NCI-H2196 (cell line): Measurements from ENCODE around the gene IL10RB.
A peak's percentile ranks its signal among the peaks of the same experiment; 100 is the strongest.

Experiments
- DNase-seq: peaks from one replicate; lab custom pipeline; 2025; ENCODE audit not compliant: unreplicated experiment; lab: John Stamatoyannopoulos, UW

The IL10RB gene

GRCh38 chr21:33325222-33326067 is 59.3 kb downstream of the IL10RB start:
- peak; percentile 50 for DNase-seq

GRCh38 chr21:33327326-33327725 is 61.2 kb downstream of the IL10RB start:
- DNase-seq, result no peak

GRCh38 chr21:33327792-33328433 is 61.7 kb downstream of the IL10RB start:
- DNase-seq, result no peak

DNA sequence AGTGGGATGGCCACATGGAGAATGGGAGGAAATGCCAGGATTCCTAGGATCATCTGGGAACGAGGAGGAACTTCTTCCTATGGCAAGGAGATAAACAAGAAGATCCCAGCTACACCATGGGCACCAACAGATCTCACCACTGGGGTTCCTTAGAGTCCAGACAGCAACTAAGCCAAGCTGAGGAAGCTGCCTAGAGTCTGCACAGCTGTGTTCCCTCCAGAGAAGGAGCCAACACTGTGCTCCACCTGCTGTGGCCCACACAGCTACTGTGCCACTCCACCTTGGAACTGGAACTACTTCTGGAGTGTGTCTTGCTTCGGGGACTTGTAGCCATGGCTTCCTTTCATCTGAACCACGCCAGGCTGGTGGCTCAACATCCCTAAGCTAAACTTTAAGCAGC is 64.6 kb downstream of the IL10RB start:
- DNase-seq, result no peak

DNA sequence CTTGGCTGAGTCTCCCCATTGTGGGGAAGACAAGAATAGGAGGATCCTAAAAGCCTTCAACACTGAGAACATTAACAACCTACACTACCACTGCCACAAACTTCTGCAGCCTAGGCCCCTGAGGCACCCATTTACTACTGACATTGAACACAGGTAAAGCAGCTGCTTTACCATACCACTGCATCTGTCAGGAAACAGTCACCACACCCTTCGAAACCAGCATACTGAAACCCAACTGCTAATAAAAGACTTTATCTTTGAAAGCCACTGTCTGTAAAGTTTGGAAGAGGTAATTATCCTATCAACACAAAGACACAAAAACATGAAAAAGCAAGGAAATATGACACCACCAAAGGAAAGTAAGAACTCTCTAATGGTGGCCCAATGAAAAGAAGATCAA is 66.0 kb downstream of the IL10RB start:
- no peak for DNase-seq

DNA sequence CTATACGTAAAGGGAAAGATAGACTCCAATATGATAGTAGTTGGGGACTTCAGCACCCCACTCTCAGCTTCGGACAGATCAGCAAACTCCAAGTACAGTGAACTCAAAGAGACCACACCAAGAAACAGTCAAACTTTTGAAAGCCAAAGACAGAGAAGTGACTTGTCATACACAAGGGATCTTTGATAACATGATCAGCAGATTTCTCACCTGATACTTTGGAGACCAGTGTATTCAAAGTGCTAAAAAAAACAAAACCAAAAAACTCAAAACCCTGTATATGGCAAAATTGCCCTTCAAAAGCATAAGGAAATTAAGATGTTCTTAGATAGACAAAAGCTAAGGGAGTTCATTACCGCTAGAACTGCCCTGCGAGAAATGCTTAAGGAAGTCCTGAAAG is 68.0 kb downstream of the IL10RB start:
- no peak for DNase-seq

DNA sequence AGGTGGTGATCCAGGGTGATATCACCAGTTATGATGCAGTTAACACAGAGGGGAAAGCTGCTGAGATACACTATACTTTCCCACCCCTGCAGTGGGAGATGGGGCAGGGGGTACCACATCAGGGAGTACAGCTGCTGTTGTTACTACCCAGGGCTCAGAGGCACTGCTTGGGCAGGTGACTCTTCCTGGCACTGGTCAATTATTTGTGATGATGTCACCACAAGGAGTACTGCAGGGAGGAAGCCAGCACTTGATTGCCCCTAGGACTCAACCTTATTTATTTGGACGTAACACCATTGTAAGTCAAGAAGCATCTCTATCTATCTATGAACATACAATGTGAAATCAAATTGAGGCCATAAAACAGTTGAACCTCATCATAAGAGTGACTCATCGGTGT is 68.7 kb downstream of the IL10RB start:
- no peak for DNase-seq

DNA sequence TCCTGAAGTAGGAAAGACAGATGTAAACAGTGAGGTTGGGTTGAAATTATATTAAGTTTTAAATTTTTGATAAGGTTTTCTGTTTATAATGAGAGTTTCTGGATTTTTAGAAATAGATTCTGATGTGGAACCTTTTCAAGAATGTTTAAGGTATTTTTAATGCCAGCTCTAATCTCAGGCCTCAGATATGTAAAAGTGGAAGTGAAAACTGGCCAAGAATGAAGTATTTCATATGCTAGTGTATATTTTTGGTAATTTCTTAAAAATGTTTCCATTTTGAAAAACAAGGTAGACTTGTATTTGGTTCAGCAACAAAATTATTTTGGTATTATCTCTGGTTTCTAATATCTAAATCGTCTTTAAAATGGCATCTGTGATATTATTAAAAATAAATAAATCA is 73.0 kb downstream of the IL10RB start:
- DNase-seq, result no peak

DNA sequence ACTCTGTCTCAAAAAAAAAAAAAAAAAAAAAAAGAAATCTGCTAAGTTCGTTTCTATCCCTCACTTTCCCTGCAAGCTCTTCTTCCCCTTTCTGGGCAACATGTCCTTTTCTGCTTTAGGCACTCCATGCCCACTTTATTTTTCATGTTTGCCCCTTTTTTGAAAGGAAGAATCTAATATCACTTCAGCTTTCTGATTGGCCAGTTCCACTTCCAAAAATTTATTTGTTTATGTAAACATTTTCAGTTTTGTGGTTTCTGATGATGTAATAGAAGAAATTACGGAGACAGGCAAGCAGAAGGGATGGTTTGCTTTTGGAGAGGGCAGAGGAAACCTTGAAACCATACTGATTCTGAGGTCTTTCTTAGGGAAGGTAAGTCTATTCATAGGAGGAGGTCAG is 73.8 kb downstream of the IL10RB start:
- DNase-seq, result no peak

DNA sequence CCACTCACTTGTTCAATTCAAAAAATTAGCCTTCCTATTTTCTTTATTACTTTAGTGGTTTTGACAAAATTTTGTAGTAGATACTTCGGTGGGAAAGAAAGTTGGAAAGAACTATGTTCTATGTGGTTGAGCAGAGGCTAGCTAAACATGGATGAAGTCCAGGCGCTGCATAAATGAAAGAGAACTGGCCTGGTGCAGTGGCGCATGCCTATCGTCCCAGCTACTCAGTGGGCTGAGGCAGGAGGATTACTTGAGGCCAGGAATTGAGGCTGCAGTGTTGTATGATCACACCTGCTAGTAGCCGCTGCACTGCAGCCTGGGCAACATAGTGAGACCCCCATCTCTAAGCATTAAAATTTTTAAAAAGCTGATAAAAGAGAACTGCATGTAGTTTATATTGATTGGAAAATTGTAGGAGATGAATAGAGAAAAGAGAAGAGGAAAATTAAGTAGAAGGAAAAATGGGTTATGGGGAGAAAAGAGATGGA is 79.6 kb downstream of the IL10RB start:
- no peak for DNase-seq
